Nephron (organoid): ENCODE results near the gene RNASEL.
A peak's percentile ranks its signal among the peaks of the same experiment; 100 is the strongest.

Source experiments
- H3K27ac Mint-ChIP-seq, 3 experiments: 2 replicates each; pipeline ENCODE4 v1.8.0; 2020; ENCODE audit warnings: mixed read lengths in 3 of 3, mild to moderate bottlenecking in 2 of 3, moderate library complexity in 1 of 3
- H3K27me3 Mint-ChIP-seq: 2 replicates; pipeline ENCODE4 v1.8.0; 2021; ENCODE audit warnings: low read depth, mild to moderate bottlenecking, moderate library complexity, mixed read lengths
- H3K36me3 Mint-ChIP-seq: 2 replicates; pipeline ENCODE4 v1.8.0; 2020; ENCODE audit warnings: low read depth, mixed read lengths
- H3K4me1 Mint-ChIP-seq: 2 replicates; pipeline ENCODE4 v1.8.0; 2020; ENCODE audit warnings: mixed read lengths
- H3K4me3 Mint-ChIP-seq, 3 experiments: 2 replicates each; pipeline ENCODE4 v1.8.0; 2020; ENCODE audit warnings: mild to moderate bottlenecking in 3 of 3, mixed read lengths in 3 of 3, moderate library complexity in 2 of 3
- H3K9me3 Mint-ChIP-seq: 2 replicates; pipeline ENCODE4 v1.8.0; 2020; ENCODE audit warnings: mixed read lengths
- TF ChIP-seq, protein P1 (sequence below), 3 experiments: fragments of 200-600 bp; sonication (generic); IDR thresholded peaks; one replicate each; pipeline ENCODE4 v1.5.0; 2021; ENCODE audit warnings: antibody characterized with exemption in 3 of 3; ENCODE audit not compliant: unreplicated experiment in 3 of 3

RNASEL gene

GRCh38 chr1:182600745-182601415, 11.8 kb upstream of the RNASEL start:
- TF ChIP-seq, protein P1, sequence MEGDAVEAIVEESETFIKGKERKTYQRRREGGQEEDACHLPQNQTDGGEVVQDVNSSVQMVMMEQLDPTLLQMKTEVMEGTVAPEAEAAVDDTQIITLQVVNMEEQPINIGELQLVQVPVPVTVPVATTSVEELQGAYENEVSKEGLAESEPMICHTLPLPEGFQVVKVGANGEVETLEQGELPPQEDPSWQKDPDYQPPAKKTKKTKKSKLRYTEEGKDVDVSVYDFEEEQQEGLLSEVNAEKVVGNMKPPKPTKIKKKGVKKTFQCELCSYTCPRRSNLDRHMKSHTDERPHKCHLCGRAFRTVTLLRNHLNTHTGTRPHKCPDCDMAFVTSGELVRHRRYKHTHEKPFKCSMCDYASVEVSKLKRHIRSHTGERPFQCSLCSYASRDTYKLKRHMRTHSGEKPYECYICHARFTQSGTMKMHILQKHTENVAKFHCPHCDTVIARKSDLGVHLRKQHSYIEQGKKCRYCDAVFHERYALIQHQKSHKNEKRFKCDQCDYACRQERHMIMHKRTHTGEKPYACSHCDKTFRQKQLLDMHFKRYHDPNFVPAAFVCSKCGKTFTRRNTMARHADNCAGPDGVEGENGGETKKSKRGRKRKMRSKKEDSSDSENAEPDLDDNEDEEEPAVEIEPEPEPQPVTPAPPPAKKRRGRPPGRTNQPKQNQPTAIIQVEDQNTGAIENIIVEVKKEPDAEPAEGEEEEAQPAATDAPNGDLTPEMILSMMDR (IDR thresholded peaks at IDR 0.05; ENCODE audit: unreplicated experiment in 3 of 3), result no peak
- H3K9me3 Mint-ChIP-seq, result no peaks in the 10 kb centered on the region
- peaks cover 4% of the 10 kb centered on the region for H3K4me1 Mint-ChIP-seq
- no peaks in the 10 kb centered on the region for H3K36me3 Mint-ChIP-seq
- no peak overlapping the region for H3K4me3 Mint-ChIP-seq
- peaks cover 21% of the 10 kb centered on the region for H3K27me3 Mint-ChIP-seq
- H3K27ac Mint-ChIP-seq, result no peak overlapping the region

GRCh38 chr1:182600036-182600713, 11.1 kb upstream of the RNASEL start:
- no peak overlapping the region for H3K27ac Mint-ChIP-seq

DNA sequence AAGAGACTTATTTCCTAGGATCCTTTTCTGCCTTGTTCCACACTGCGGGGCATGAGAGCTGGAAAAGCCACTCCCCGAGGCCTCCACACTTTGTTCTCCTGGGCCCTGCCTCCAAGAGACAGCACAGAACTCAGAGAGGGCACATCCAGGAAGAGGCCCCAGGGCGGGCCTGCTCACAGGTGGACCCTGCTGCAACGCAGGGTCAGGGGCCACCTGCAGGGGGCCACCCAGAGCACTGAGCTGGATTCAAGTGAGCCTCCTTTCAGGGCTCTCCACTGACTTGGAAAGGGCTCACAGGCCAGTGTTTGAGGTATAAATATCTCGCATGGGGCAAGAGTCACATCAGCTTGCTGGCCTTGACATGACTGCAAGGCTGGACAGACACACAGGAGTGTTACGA, 10.3 kb upstream of the RNASEL start:
- Mint-ChIP-seq H3K36me3 (no peaks in the 10 kb centered on the region), H3K9me3 (no peaks in the 10 kb centered on the region), H3K4me1 (peaks cover 4% of the 10 kb centered on the region), H3K4me3 (no peak overlapping the region), H3K27ac (no peak overlapping the region), H3K27me3 (peaks cover 11% of the 10 kb centered on the region)
- TF ChIP-seq, protein P1 (IDR thresholded peaks at IDR 0.05; ENCODE audit: unreplicated experiment in 3 of 3), result peak in 1 of 3 experiments; percentile 21

More at GRCh38 chr1:182600036-182600713, 11.1 kb upstream of the RNASEL start:
- Mint-ChIP-seq H3K9me3 (no peaks in the 10 kb centered on the region), H3K27me3 (peaks cover 16% of the 10 kb centered on the region), H3K4me1 (peaks cover 4% of the 10 kb centered on the region), H3K4me3 (peak overlapping the region in 1 of 3 experiments; percentile 25), H3K36me3 (no peaks in the 10 kb centered on the region)
- TF ChIP-seq, protein P1 (IDR thresholded peaks at IDR 0.05; ENCODE audit: unreplicated experiment in 3 of 3), result no peak

DNA sequence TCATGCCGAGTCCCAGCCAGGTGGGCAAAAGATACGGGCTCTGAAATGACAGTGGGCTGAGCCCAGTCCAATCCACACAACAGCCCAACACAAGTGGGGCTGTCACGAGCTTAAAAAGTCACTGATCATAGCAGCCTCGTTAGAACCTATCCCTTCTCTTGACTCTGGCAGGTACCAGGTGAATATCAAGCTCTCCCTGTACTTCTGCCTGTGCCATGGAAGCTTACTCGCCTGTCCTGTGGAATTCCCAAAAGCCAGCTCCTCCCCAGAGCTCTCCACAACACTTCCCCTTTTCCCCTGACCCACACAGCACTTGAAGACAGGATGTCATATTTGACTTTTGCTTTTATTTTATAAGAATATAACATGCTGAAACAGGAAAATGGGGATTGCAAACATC, 9.2 kb upstream of the RNASEL start:
- H3K9me3 Mint-ChIP-seq, result no peaks in the 10 kb centered on the region
- H3K27ac Mint-ChIP-seq, result no peak overlapping the region
- no peaks in the 10 kb centered on the region for H3K36me3 Mint-ChIP-seq
- H3K4me1 Mint-ChIP-seq, result peaks cover 4% of the 10 kb centered on the region
- no peak overlapping the region for H3K4me3 Mint-ChIP-seq
- peaks cover 3% of the 10 kb centered on the region for H3K27me3 Mint-ChIP-seq
- TF ChIP-seq, protein P1 (IDR thresholded peaks at IDR 0.05; ENCODE audit: unreplicated experiment in 3 of 3), result no peak

DNA sequence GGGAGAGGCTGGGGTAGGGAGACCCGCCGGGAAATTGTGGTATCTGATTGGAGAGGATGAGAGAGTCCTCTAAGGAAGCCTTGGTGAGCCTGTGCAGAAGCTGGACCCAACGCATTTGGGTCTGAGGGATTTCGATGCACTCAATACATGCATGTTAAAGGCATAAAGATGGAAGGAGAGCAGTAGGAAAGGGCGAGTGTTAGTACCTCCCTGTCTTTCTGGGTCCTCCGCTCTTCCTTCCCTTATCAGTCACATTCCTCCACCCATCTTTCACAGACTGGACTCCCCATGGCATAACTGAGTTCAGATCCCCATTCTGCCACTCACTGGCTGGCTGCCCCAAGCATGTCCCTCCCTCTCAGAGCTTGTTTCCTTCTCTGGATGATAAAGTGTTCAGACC, 7.9 kb upstream of the RNASEL start:
- Mint-ChIP-seq H3K36me3 (no peaks in the 10 kb centered on the region), H3K4me3 (no peak overlapping the region), H3K4me1 (peaks cover 4% of the 10 kb centered on the region), H3K27me3 (peaks cover 2% of the 10 kb centered on the region), H3K9me3 (no peaks in the 10 kb centered on the region), H3K27ac (no peak overlapping the region)
- TF ChIP-seq, protein P1 (IDR thresholded peaks at IDR 0.05; ENCODE audit: unreplicated experiment in 3 of 3), result no peak
